HG03045 (cell line): ENCODE data around the gene SORCS1.

ENCODE experiments used
- ATAC-seq: cut with Tn5 transposase; IDR thresholded peaks from one replicate; pipeline ENCODE4 v1.9.1; 2021; ENCODE audit warnings: mild to moderate bottlenecking, moderate library complexity; ENCODE audit not compliant: unreplicated experiment

SORCS1 gene

DNA sequence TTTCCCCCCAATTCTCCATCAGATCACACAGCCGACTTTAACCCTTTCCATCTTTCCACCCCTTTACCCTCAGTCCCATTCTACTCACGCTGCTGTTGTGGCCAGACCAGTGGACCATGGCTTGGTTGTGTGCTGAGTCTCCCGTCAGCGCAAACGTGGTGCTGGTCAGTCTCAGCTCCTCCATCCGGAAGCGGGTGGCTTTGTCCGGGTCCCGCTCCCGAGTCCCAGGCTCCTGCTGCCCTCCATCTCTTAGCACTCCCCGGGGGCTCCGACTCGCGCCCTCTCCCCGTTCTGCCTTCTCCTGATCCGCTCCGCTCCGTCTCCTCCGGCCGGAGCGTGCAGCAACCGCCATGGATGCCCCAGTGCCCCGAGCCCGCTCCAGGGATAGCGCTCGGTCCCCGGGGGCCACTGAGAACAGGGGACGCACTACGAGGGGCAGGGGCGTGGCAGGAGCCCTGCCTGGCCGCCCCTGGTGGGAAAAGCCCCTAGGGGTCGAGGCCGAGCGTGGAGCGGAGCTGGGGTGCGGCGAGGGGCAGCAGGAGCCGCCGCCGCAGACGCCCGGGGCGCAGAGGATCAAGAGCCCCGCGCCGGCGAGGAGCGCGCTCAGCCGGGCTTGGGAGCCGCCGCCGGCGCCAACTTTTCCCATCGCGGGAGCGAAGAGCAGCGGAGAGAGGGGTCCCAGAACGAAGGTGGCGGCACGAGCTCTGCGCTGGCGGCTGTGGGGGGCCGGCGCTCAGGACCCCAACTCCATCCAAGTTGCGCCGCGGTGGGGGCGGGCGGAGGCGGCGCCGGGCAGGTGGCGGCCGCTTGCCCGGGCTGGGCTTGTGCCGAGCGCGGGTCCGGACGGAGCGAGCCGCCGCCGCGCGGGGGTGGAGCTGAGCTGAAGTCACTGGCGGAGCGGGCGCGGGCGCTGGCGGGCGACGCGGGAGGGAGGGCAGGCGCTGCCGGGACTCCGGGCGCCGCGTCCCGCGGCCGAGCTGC, at the start of gene SORCS1:
TSS of gene SORCS1 (minus strand) at position 826 of the 981 bp plus-strand sequence.
- no peak for ATAC-seq

DNA sequence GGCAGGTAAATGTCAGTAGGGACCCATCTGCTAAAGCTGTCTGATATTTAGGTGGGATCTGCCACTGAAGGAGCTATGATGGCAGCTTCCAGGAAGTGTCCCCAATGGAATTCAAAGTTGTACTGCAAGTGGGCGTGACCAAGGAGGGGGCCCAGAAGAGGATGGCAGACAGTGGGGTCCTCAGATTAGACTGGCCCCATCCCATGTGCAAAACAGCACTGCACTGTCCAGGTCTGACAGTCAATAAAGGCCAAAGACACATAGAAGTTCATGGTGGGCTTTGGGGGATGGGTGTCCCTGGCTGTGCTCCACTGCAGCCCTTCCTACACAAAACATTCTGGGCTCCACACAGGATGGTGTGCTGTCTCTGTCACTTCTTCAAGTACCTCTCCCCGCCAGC, 49.8 kb upstream of the SORCS1 start:
- no peak for ATAC-seq

DNA sequence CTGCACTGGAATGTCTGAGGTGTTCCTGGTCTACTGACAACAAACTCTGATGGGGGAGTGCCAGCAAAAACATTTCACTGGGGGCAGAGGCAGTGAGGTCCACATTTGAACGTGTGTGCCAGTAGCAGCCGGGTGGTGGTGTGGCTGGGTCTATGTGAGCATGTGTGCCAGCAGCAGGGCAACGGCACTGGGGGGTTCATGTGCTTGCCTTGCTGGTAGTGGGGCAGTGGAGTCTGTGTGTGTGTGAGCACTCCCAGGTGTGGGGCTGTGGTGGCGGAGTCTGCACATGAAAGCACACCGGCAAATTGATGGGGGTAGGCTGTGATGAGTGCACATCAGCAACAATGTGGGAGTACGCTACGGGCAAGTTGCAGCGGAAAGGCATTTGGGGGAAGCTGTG, 49.4 kb upstream of the SORCS1 start:
- no peak for ATAC-seq

DNA sequence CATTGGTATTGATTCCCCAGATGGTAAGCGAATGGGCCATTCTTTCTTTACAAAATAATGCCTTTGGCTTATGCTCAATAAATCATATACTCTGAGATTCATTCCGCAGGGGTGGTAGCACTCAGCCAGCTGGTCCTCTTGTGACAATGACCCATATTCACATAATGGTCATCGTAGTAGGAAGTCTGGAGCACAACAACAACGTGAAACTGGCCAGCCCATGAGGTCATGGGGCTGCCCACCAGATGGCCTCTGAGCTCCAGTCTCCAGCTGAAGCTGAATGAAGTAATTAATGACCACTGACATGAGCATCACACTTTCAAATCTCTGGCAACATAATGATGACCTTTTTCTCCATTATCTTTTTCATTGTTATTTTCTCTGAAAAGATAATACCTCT, 42.3 kb upstream of the SORCS1 start:
- ATAC-seq = no peak

DNA sequence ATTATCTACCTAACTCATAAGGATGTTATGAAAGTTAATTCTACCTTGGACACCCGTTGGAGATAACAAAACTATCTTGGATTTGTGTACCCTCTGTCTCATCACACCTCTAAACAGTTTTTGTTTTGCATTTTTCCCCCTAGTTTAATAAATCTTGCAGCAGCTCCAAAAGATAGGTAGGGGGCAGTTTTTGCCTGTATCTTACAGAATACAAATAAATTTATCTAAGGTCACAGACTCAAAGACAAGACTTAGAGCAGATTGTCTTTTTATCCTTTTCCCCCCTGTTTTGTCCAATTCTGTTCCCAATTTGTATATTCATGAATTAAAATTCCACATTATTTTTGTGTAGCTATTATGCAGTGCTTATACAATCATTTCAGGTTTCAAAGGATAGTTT, 5.0 kb upstream of the SORCS1 start:
- no peak for ATAC-seq

DNA sequence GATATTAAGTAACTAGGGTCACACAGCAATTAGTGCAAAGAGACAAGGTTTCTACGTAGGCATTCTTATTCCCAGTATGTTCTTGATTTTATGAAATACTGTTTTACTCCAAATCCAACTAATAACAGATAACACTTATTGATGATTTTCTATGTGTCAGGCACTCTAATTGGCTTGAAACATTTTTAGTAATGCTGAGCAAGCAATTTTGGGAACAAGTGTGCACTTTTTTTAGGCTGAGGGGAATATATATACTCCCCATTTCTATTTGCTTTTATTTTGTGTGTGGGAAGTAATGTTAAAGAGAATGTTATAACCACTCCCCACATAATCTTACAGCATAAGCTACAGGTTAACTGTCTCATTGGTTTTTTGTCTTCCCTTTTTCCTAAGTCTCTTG, 4.2 kb upstream of the SORCS1 start:
- ATAC-seq = no peak

DNA sequence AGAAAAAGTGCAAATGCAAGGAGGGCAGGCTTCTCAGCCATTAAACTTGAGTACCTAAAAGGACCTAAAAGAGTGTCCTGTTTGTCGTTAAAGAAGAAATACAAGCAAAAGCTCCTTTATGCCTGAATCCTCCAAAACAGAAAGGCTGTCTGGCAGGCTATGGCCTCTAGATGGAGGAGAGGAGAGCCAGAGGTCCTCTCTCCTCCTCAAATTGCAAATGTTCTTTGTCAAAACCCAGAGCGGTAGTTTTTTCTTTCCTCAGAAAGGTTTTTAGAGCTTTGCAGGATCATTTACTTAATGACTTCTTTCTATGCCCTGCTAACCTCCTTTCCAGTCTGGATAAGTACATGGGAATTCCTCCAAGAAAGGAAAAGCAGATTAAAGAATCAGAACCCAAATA, 1.9 kb upstream of the SORCS1 start:
- no peak for ATAC-seq

DNA sequence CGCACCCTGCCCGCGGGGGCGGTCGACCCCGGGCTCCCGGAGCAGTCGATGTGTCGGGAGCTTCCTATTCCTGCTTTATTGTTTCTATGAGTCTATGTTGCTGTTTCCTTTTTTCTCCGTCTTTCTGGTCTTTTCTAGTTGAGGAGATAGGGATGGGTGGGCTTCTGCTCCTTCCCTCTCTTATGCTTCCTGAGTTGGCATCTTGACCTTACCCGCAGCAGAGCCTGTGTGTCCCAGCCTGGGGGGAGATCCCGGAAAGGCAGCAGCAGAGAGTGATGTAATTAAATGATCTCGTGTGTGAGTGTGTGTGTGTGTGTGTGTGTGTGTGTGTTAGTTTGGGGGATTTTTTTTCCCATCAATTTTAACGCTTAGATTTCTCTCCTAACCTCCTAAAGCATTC, 486 bp upstream of the SORCS1 start:
- no peak for ATAC-seq

DNA sequence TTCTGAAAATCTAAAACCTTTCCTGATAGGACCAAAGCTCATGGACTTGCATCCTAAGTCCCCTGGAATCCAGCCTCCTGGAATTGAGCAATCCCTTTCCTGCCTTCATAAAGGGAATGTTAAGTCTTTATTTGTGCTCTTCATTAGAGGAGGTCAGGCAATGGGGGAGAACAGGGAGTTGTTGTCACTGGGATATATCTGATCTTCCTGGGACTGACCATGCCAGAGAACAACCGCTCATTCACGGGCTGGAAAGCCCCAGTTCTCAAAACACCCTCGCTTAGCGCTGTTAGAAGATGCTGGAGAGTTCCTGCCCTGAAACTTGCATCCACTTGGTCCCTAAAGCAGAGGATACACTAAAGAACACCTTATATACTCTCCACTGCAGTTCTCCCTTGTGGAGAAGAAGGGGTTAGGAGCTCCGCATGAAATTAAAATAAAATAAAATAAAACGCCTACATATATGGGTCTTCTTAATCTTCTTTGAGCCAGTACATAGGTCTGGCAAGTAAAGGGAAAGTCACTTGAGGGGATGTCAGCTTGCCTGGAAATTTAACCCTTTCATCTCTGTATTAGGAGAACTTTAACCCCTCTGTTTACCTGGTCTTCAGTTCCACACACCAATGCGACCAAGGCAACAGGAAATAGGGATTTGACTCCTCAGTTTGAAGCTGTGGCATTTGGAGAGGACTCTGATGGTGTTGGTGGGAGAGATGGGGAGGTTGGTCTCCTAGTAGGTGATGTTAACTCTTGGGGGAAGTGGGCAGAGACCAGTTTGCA, 1.2 kb downstream of the SORCS1 start:
- ATAC-seq = no peak

DNA sequence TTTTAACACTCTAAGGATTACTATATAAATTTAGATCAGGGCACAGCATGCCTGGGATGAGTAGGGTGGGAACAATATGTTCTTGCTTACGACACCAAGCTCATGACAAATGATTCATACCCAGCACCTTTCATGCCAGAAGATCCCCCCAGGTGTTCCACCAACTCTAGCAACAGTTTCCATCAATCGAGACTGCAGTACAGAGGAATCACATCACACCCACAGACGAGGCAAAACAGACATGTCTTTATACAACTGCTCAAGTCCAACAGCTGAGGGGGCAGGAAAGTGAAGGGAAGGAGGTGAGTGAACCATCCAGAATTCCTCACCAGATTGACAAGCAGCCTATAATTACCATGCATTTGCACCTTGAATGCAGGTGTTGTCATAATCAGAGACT, 3.6 kb downstream of the SORCS1 start:
- ATAC-seq = no peak

DNA sequence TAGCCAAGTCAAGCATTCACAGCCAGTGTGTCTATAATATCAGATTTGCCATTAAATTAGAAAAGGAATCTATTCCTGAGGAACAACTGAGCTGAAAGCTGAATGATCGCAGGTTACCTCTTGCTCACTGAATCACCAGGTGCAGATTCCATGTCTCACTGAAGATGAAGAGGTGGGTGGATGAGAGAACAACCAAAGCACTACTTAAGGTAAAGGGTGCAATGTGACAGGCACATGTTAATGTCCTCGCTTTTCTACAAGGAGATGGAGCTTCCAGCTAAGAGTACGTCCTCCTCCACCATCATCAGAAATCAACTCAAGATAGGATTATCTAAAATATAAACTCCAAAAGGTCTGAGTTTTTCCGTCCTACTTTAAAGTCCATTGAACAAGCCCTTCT, 4.6 kb downstream of the SORCS1 start:
- no peak for ATAC-seq

DNA sequence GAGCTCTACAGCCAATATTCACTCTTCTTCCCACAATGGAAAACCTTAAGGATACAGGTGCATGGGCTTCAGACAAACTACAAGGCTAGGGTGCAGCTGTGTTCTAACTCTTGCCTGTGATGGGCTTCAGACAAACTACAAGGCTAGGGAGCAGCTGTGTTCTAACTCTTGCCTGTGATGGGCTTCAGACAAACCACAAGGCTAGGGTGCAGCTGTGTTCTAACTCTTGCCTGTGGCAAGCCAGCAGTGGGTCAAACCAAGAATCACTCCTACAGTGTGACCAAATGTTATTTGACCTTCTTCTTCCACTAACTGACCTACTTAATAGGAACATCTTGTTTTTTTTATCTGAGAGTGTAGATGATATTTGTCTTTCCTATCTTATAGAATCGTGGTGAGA, 7.4 kb downstream of the SORCS1 start:
- no peak for ATAC-seq

DNA sequence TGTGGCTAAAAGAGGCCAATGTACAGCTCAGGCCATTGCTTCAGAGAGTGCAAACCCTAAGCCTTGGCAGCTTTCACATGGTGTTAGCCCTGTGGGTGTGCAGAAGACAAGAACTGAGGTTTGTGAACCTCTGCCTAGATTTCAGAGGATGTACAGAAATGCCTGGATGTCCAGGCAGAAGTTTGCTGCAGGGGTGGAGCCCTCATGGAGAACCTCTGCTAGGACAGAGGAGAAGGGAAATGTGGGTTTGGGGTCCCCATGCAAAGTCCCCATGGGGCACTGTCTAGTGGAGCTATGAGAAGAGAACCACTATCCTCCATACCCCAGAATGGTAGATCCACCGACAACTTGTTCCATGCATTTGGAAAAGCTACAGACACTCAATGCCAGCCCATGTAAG, 12.4 kb downstream of the SORCS1 start:
- no peak for ATAC-seq

DNA sequence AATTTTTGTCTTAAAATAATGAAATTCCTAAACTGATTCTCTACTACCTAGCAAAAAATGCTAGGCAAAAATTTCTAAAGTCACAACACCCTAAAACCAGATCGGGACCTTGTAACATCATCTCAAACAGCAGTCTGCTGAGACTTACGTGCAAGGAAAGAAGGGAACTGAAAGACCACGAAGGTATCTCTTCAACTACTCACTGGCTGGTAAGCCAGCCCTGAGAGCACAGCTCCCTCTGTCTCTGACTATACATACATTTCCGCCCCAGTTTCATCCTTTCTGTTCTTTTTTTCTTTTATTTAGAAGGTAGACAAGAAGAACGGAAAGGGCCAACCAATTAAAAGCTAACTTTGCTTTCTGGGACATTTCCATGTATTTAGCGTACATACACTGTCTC, 15.6 kb downstream of the SORCS1 start:
- ATAC-seq = no peak

DNA sequence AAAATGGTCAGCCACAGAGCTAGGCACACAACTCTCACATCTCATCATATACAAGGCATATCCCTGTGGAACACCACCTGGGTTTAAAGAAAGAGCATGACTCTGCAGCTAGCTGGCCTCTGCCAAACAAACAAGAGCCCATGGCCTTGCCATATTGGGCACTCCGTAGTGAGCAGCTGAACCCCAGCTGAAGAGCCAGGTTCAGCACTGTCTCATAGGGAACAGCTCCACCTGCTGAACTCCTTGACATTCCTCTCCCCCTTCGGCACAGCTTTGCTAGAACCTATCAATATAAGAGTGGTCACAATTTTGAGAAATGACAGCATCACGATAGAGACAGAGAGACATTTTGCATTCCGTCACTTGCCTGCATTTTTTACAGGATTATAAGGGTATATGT, 20.0 kb downstream of the SORCS1 start:
- no peak for ATAC-seq

DNA sequence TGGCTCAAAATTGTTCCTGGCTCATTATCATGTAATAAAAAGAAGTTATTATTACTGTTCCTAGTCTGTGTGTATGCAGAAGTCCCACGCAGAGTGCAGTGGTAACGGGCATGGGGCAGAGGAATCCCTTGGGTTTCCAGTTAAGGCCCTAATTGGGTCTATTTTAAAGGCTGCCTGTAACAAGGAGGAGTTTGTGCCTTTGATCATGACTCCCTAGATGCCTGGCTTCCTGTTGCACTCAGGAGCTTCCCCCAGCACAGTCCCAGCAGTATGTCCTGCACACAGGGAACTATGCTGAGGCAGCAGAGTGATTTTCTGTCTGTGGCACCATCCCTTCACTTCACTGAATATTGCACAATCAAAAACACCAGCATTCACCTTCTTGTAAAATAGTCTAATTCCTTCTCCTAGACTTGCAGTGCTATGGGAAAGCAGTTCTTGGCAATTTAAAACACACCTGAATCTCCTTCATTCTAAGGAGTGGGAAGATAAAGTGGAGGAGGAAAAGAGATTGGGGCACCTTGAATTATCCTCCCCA, 22.9 kb downstream of the SORCS1 start:
- no peak for ATAC-seq

DNA sequence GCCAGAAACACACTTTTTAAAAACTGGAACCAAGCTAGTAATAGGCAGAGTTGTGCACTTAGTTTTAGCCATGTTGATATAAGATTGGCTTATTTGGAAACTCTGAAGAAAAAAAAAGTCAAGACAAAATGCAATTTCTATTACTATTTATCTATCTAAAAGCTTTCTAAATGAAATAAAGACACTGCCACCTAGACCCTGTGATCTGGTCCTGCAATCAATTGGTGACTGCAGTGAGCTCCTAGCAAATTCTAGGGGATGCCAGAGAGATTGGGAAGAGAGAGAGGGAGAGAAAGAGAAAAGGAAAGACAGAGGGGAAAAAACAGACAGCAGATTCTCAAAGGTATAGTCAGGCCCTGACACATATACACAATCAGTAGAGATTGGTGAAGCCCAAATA, 25.3 kb downstream of the SORCS1 start:
- no peak for ATAC-seq

DNA sequence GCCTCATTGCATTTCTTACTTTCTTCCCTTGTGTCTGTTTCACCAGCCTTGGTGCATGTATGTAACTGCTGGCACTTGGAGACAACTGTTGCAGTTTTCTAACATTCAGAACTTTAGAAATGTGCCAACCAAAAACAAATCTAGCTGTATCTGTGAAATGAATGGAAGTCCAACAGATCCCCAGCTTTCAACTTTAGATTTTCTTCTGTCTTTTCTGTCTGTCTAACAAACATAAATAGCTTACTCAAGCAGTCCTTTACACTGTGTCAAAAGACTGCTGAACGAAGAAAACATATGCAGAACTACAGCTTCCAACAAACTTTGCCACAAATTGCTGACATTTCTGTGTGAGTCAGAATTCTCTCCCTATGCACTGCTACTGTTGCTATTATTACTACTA, 30.9 kb downstream of the SORCS1 start:
- no peak for ATAC-seq

DNA sequence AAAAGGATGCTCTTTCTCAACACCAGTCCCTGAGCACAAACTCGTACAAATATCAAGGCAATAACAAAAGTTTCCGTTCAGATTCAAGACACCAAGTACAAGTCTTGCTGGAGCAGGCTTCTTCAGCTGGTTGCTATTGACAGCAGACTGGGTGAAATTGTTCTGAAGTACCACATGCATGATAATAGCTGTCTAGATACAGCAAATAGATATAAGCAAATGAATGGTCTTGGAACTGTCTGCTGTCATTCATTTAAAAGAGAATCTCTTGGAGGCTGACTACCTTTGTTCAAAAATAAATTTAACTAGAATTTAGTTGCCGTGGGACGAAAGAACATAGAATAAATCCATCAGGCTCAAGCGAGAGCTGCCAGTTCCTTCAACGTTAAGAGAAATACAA, 35.5 kb downstream of the SORCS1 start:
- ATAC-seq = no peak

DNA sequence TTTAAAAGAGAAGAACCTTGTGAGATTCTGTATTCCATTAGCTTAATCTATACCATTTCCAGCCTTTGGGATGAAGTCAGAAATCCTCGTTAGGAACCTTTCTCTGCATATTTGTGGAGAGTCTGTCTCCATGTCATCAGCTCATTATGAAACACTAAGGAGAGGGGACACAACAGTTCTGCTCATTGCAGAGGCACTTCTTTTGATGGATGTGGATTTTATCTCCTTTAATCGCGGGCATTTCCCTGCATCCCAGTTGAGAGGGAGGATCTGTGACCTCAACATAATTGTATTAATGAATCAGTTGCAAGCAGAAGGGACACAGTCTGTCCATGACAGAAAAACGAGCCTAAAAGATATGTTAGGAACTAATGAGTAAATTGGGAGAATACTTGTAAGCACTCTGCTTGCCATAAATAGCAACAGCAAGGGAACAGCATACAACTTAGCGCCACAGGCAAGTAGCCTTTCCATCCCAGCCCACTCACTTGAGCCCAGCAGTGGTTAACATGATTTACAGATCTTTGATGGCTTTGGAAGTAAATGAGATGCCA, 37.9 kb downstream of the SORCS1 start:
- no peak for ATAC-seq

DNA sequence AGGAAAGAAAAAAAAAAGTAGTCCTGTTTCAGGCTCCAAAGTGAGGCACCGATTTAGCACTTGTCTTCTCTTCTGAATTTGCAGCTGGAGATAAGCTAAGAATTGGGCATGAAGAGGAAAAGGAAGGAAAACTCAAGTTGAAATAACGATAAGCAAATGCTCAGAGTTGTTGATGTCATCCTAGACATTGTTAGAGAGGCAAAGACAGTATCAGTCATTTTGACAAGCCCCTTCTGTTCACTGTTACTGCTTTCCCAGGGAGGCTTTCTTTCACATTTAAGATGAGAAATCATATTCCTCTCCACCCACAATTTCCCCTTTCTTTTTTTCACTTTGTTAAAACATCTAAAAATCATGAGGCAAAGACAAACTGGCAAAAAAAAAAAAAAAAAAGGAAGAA, 41.8 kb downstream of the SORCS1 start:
- no peak for ATAC-seq

DNA sequence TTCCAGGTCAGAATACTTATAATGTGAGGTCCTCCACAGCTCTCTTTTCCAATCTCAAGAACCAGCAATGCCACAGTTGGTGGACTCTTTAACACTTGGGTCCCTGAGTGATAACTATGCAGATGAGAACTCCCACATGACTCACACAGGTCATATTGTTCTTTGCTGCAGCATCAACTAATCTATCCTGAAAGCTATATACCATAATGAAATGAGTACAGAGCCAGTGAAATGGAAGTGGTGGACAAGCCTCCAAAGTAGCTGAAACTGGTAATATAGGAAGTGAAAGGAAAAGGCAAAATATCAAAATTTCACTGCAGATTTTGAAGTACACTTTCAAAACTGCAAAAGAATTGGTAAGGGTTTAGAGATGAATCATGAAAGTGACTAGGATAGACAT, 45.6 kb downstream of the SORCS1 start:
- ATAC-seq = no peak
